Trophoblast cell (in vitro differentiated cells and primary cell): ENCODE results near the gene CSPG4.

Source experiments
- DNase-seq, 2 donors: peaks; one replicate each; pipeline ENCODE4 v3.0.0-alpha.2; 2016
- H2AFZ ChIP-seq: 2 replicates; pipeline ENCODE4 v1.6.1; 2013; ENCODE audit warnings: low read length, moderate library complexity, mild to moderate bottlenecking; ENCODE audit not compliant: insufficient read depth, poor library complexity
- H2AK5ac ChIP-seq: 2 replicates; pipeline ENCODE4 v1.6.1; 2013; ENCODE audit warnings: mild to moderate bottlenecking, low read length
- H2BK120ac ChIP-seq: 2 replicates; pipeline ENCODE4 v1.6.1; 2013; ENCODE audit warnings: low read length, mild to moderate bottlenecking, moderate library complexity; ENCODE audit not compliant: insufficient read depth, poor library complexity
- H2BK12ac ChIP-seq: 2 replicates; pipeline ENCODE4 v1.6.1; 2013; ENCODE audit warnings: mild to moderate bottlenecking, low read length, moderate library complexity
- H2BK5ac ChIP-seq: 2 replicates; pipeline ENCODE4 v1.6.1; 2013; ENCODE audit warnings: low read length, low read depth, moderate library complexity, mild to moderate bottlenecking; ENCODE audit not compliant: poor library complexity
- H3K14ac ChIP-seq: 2 replicates; pipeline ENCODE4 v1.6.1; 2013; ENCODE audit warnings: mild to moderate bottlenecking, low read length
- H3K18ac ChIP-seq: 2 replicates; pipeline ENCODE4 v1.6.1; 2013; ENCODE audit warnings: mild to moderate bottlenecking, low read length
- H3K23ac ChIP-seq: 2 replicates; pipeline ENCODE4 v1.6.1; 2013; ENCODE audit warnings: low read length
- H3K27ac ChIP-seq: 2 replicates; pipeline ENCODE4 v1.5.1; 2013; ENCODE audit warnings: low read depth, mild to moderate bottlenecking, inconsistent platforms, low read length, moderate library complexity
- H3K27me3 ChIP-seq: 2 replicates; pipeline ENCODE4 v1.6.1; 2013; ENCODE audit warnings: inconsistent platforms, mild to moderate bottlenecking, low read length, moderate library complexity; ENCODE audit not compliant: insufficient read depth
- H3K36me3 ChIP-seq, 2 experiments: 1 replicate in 1 of 2; 2 replicates in 1 of 2; pipeline ENCODE4 v1.6.1; 2013; ENCODE audit warnings: low read length in 2 of 2, mild to moderate bottlenecking in 2 of 2, moderate library complexity in 1 of 2; ENCODE audit not compliant: insufficient read depth in 2 of 2, control insufficient read depth in 1 of 2
- H3K4ac ChIP-seq: 2 replicates; pipeline ENCODE4 v1.6.1; 2013; ENCODE audit warnings: low read depth, mild to moderate bottlenecking, low read length, moderate library complexity
- H3K4me1 ChIP-seq, 2 experiments: 1 replicate in 1 of 2; 2 replicates in 1 of 2; pipeline ENCODE4 v1.6.1; 2013; ENCODE audit warnings: low read length in 2 of 2, mild to moderate bottlenecking in 2 of 2, moderate library complexity in 1 of 2; ENCODE audit not compliant: insufficient read depth in 2 of 2, control insufficient read depth in 1 of 2
- H3K4me2 ChIP-seq: 2 replicates; pipeline ENCODE4 v1.6.1; 2013; ENCODE audit warnings: inconsistent platforms, mild to moderate bottlenecking, low read length, moderate library complexity
- H3K4me3 ChIP-seq: 2 replicates; pipeline ENCODE4 v1.5.1; 2013; ENCODE audit warnings: mild to moderate bottlenecking, low read depth, low read length, inconsistent platforms
- H3K79me1 ChIP-seq: one replicate; pipeline ENCODE4 v1.6.1; 2013; ENCODE audit warnings: low read length
- H3K79me2 ChIP-seq: 2 replicates; pipeline ENCODE4 v1.6.1; 2013; ENCODE audit warnings: low read length, mild to moderate bottlenecking; ENCODE audit not compliant: control insufficient read depth, insufficient read depth, poor library complexity
- H3K9ac ChIP-seq: 2 replicates; pipeline ENCODE4 v1.6.1; 2013; ENCODE audit warnings: mild to moderate bottlenecking, low read length
- H3K9me3 ChIP-seq: 2 replicates; pipeline ENCODE4 v1.6.1; 2013; ENCODE audit warnings: low read depth, mild to moderate bottlenecking, control low read depth, inconsistent platforms, low read length; ENCODE audit not compliant: insufficient read depth
- H4K12ac ChIP-seq: 2 replicates; pipeline ENCODE4 v1.6.1; 2013; ENCODE audit warnings: low read depth, mild to moderate bottlenecking, low read length, moderate library complexity
- H4K8ac ChIP-seq: 2 replicates; pipeline ENCODE4 v1.6.1; 2013; ENCODE audit warnings: low read depth, mild to moderate bottlenecking, low read length, moderate library complexity
- H4K91ac ChIP-seq: one replicate; pipeline ENCODE4 v1.6.1; 2013; ENCODE audit warnings: low read depth, mild to moderate bottlenecking, low read length, moderate library complexity
- WGBS: extraction: QIAGEN DNeasy Blood & Tissue Kit; methylation state at CpG from one replicate; pipeline ENCODE4 v1.1.7; 2013; ENCODE audit warnings: missing lambda C conversion rate; ENCODE audit not compliant: insufficient read length, insufficient coverage; ENCODE audit errors: extremely low coverage; 5-methylcytosine and 5-hydroxymethylcytosine counted together

Gene CSPG4

GRCh38 chr15:75649045-75649761 is 63.4 kb downstream of the CSPG4 start:
- H2AK5ac ChIP-seq: no peak overlapping the region
- no peak overlapping the region for H4K12ac ChIP-seq
- no peak overlapping the region for H4K8ac ChIP-seq
- no peak overlapping the region for H2AFZ ChIP-seq
- no peaks in the 10 kb centered on the region for H3K27me3 ChIP-seq
- peak overlapping the region; percentile 82 for H3K4me2 ChIP-seq
- H4K91ac ChIP-seq: no peak overlapping the region
- H2BK5ac ChIP-seq: no peak overlapping the region
- peak overlapping the region; percentile 42 for H3K4me3 ChIP-seq
- peaks cover 18% of the 10 kb centered on the region for H3K79me1 ChIP-seq
- H3K23ac ChIP-seq: no peak overlapping the region
- H3K18ac ChIP-seq: no peak overlapping the region
- no peak overlapping the region for H3K27ac ChIP-seq
- peak overlapping the region; percentile 5 for H2BK12ac ChIP-seq
- H3K4me1 ChIP-seq: peaks cover 36 to 49% of the 10 kb centered on the region in 2 experiments
- no peaks in the 10 kb centered on the region for H3K9me3 ChIP-seq
- no peak for DNase-seq
- H2BK120ac ChIP-seq: no peak overlapping the region
- peak overlapping the region; percentile 3 for H3K4ac ChIP-seq
- no CpG with 5 or more reads among the region's 19 CpGs for WGBS
- peaks cover 11 to 18% of the 10 kb centered on the region in 2 experiments for H3K36me3 ChIP-seq
- H3K9ac ChIP-seq: no peak overlapping the region
- peaks cover 14% of the 10 kb centered on the region for H3K79me2 ChIP-seq
- H3K14ac ChIP-seq: no peak overlapping the region

GRCh38 chr15:75648156-75649000 is 64.3 kb downstream of the CSPG4 start:
- H3K4me1 ChIP-seq: peaks cover 35 to 46% of the 10 kb centered on the region in 2 experiments
- WGBS: no CpG with 5 or more reads among the region's 34 CpGs
- peaks cover 18% of the 10 kb centered on the region for H3K79me1 ChIP-seq
- H2BK5ac ChIP-seq: peak overlapping the region; percentile 58
- H2AK5ac ChIP-seq: peak overlapping the region; percentile 4
- H2AFZ ChIP-seq: peak overlapping the region; percentile 55
- no peaks in the 10 kb centered on the region for H3K27me3 ChIP-seq
- H3K18ac ChIP-seq: peak overlapping the region; percentile 78
- H3K36me3 ChIP-seq: peaks cover 10 to 17% of the 10 kb centered on the region in 2 experiments
- peak overlapping the region; percentile 50 for H3K9ac ChIP-seq
- peak overlapping the region; percentile 5 for H2BK12ac ChIP-seq
- H3K9me3 ChIP-seq: no peaks in the 10 kb centered on the region
- peak overlapping the region; percentile 95 for H4K91ac ChIP-seq
- DNase-seq: peak in 1 of 2 donors; percentile 35
- H3K14ac ChIP-seq: peak overlapping the region; percentile 56
- H3K79me2 ChIP-seq: peaks cover 14% of the 10 kb centered on the region
- H3K4me3 ChIP-seq: peak overlapping the region; percentile 76
- no peak overlapping the region for H3K23ac ChIP-seq
- H4K8ac ChIP-seq: peak overlapping the region; percentile 73
- peak overlapping the region; percentile 82 for H3K4me2 ChIP-seq
- H4K12ac ChIP-seq: peak overlapping the region; percentile 29
- peak overlapping the region; percentile 92 for H3K27ac ChIP-seq
- H3K4ac ChIP-seq: peak overlapping the region; percentile 71
- peak overlapping the region; percentile 28 for H2BK120ac ChIP-seq

DNA sequence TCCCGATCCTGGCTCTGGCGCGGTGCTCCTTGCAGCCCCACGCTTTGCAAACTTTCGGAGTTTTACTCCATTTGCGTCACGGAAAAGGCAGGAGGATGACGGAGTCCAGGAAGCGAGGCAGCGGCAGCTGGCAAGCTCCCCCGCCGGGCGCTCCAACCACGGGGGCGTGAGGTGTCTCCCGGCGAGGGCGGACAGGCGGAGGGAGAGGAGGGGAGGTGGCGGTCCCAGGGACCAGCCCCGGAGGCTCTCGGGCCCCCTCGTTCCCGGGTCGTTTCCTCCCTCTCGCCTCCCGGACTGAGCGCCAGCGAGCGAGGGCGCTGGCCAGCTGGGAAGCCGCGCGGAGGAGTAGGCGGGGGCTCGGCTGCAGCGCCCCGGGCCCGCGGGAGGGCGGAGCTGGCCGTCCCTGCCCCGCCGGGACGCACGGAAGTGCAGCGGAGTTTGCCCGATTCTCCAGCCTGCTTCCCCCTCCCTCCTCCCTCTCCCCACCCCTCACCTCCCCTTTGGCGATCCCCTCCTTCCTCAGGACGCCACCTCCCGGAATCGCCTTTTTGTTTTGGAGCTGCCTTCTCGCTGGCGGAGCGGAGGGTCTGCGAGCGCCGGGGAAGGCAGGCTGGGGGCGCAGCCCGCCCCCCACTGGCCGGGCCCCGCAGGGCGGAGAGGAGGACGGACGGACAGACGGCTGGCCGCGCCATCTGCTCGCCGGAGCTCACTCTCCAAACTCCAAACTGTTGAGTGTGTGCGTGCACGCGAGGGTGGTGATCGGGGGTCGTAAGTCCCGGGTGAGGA is 65.1 kb downstream of the CSPG4 start, which contains the start of gene SNX33:
SNX33 (plus strand) TSS at position 543 of the 786 bp plus-strand sequence. CDS start 1,191 bp downstream, outside the sequence.
- H3K4me1 ChIP-seq: peaks cover 31 to 41% of the 10 kb centered on the region in 2 experiments
- H2BK5ac ChIP-seq: peak within 1 kb of the TSS; percentile 88
- no peak within 1 kb of the TSS for H3K23ac ChIP-seq
- H4K8ac ChIP-seq: peak within 1 kb of the TSS; percentile 91
- no peaks in the 10 kb centered on the region for H3K9me3 ChIP-seq
- H3K79me2 ChIP-seq: peaks cover 14% of the 10 kb centered on the region
- H3K4ac ChIP-seq: peak within 1 kb of the TSS; percentile 71
- peak within 1 kb of the TSS; percentile 76 for H3K4me3 ChIP-seq
- DNase-seq: peak; percentile 70 to 79
- peak within 1 kb of the TSS; percentile 68 for H4K12ac ChIP-seq
- H3K9ac ChIP-seq: peak within 1 kb of the TSS; percentile 50
- H2AK5ac ChIP-seq: peak within 1 kb of the TSS; percentile 46
- H3K14ac ChIP-seq: peak within 1 kb of the TSS; percentile 88
- peak within 1 kb of the TSS; percentile 92 for H3K27ac ChIP-seq
- peaks cover 18% of the 10 kb centered on the region for H3K79me1 ChIP-seq
- H3K4me2 ChIP-seq: peak within 1 kb of the TSS; percentile 82
- peak within 1 kb of the TSS; percentile 27 for H2BK12ac ChIP-seq
- peak within 1 kb of the TSS; percentile 93 for H3K18ac ChIP-seq
- H3K27me3 ChIP-seq: no peaks in the 10 kb centered on the region
- peaks cover 10 to 17% of the 10 kb centered on the region in 2 experiments for H3K36me3 ChIP-seq
- peak within 1 kb of the TSS; percentile 95 for H4K91ac ChIP-seq
- H2AFZ ChIP-seq: peak within 1 kb of the TSS; percentile 55
- no CpG with 5 or more reads among the region's 76 CpGs for WGBS
- H2BK120ac ChIP-seq: peak within 1 kb of the TSS; percentile 82

- peak overlapping the region; percentile 36 for H3K9ac ChIP-seq
- peaks cover 17% of the 10 kb centered on the region for H3K79me1 ChIP-seq
- H4K8ac ChIP-seq: peak overlapping the region; percentile 91
- peak overlapping the region; percentile 55 for H2AFZ ChIP-seq
- no peak overlapping the region for H2AK5ac ChIP-seq
- H3K27me3 ChIP-seq: no peaks in the 10 kb centered on the region
- no peaks in the 10 kb centered on the region for H3K9me3 ChIP-seq
- no peak overlapping the region for H3K23ac ChIP-seq
- H3K18ac ChIP-seq: peak overlapping the region; percentile 93
- peak overlapping the region; percentile 82 for H2BK120ac ChIP-seq
- H3K27ac ChIP-seq: peak overlapping the region; percentile 92
- no peak overlapping the region for H2BK12ac ChIP-seq
- no peak overlapping the region for H4K12ac ChIP-seq
- peaks cover 12% of the 10 kb centered on the region for H3K79me2 ChIP-seq
- peak; percentile 38 to 68 for DNase-seq
- H3K4me3 ChIP-seq: peak overlapping the region; percentile 76
- no peak overlapping the region for H3K4ac ChIP-seq
- H4K91ac ChIP-seq: peak overlapping the region; percentile 95
- peak overlapping the region; percentile 88 for H2BK5ac ChIP-seq
- H3K36me3 ChIP-seq: peaks cover 10 to 17% of the 10 kb centered on the region in 2 experiments
- peak overlapping the region; percentile 88 for H3K14ac ChIP-seq
- H3K4me2 ChIP-seq: peak overlapping the region; percentile 82
- peaks cover 25 to 34% of the 10 kb centered on the region in 2 experiments for H3K4me1 ChIP-seq
- no CpG with 5 or more reads among the region's 26 CpGs for WGBS
These were observed 65.7 kb downstream of the CSPG4 start for GRCh38 chr15:75646944-75647364.
